Kasumi-1 (cell line): ENCODE results near the gene TOP2A.
"Not testable (repeated sequence)": the region's sequence is repeated elsewhere in the genome, so short reads cannot be mapped to it uniquely, and the experiment has no call there.

Experiments used
- DNase-seq, 2 experiments: peaks; one replicate each; lab custom pipeline; 2025; lab: John Stamatoyannopoulos, UW

TOP2A gene

GRCh38 chr17:40431231-40431602, 13.5 kb upstream of the TOP2A start:
- no peak for DNase-seq

DNA sequence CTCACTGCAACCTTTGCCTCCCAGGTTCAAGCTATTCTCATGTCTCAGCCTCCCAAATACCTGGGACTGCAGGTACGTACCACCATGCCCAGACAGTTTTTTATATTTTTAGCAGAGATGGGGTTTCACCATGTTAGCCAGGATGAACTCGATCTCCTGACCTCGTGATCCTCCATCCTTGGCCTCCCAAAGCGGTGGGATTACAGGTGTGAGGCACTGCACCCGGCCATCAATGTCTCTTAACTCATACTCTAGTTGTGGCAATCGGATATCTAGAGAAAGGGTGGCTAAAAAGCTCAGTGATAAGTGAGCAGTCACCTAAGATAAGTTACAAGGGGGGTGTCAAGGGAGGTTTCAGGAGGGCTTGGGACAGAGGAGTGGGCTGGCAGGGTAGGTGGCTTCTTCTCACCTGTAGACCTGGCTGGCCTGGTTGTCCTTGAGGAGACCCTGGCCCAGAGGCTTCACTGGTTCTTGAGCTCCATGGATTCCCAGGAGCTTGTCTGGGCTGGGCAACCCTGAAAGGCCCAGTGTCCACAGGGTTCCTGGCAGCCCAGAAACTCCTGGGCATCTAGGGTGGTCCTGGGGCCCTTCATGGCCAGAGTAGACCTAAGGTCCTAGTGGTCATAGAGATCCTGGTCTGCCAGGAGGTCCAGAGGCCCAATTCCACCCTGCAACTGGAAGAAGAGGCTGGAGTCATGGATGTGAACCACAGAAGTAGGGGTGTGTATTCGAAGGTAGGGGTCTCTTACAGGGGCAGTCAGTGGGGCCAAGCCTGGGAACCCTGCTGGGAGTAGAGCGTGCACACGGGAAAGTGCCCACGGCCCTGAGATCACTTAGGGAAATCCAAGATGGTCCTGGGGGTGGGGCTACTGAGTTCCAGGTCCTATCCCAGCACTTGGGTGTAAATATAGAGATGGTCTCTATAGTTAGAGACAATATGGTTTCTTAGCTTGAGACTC, 12.9 kb upstream of the TOP2A start:
- no peak for DNase-seq

GRCh38 chr17:40427002-40427491, 9.4 kb upstream of the TOP2A start:
- DNase-seq = no peak

DNA sequence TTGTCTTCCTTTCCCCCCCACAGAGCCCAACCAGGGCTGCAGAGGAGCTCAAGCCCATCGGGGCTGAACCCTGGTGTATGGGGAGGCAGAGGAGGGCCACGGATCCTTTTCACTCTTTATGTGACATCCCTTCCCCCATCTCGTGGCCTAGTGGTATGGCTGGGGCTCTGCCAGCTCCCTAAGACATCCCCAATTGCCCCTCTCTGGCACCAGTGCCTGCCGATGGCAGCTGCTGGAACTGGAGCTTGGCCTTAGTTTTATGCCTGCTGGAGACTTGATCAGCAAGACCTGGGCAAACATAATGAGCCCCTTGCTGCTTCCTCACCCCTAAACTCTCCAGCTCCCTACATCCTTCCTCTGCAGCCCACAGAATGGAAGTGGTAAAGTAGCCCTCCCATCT, 8.0 kb upstream of the TOP2A start:
- peak; percentile 45 to 50 for DNase-seq

GRCh38 chr17:40422990-40423633, 5.4 kb upstream of the TOP2A start:
- DNase-seq = peak; percentile 21 to 27

GRCh38 chr17:40419559-40420331, 2.0 kb upstream of the TOP2A start:
- DNase-seq = no peak

- DNase-seq = no peak
These were observed 671 bp upstream of the TOP2A start for GRCh38 chr17:40418428-40418706.

GRCh38 chr17:40417258-40417608, 463 bp downstream of the TOP2A start:
- peak; percentile 24 to 40 for DNase-seq

- no peak for DNase-seq
These were observed 1.0 kb downstream of the TOP2A start for GRCh38 chr17:40416671-40417070.

DNA sequence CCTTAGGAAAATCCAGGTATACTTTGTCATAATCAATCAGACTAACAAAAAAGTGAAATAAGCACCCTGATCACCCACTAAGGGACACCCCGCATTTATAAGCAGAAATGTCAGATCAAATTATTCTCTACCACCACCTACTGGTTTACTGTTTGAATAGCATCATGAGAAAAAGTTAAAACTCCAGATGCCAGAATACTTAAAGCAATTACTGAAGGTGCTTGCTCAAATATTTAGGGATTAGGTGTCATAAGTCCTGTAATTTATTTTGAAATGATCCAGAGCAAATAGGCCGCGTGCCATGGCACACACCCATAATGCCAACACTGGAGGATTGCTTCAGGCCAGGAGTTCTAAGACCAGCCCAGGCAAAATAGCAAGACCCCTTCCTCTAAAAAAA, 2.3 kb downstream of the TOP2A start:
- DNase-seq = peak; percentile 55 to 75

GRCh38 chr17:40414312-40414711, 3.4 kb downstream of the TOP2A start:
- not testable (repeated sequence) for DNase-seq

DNA sequence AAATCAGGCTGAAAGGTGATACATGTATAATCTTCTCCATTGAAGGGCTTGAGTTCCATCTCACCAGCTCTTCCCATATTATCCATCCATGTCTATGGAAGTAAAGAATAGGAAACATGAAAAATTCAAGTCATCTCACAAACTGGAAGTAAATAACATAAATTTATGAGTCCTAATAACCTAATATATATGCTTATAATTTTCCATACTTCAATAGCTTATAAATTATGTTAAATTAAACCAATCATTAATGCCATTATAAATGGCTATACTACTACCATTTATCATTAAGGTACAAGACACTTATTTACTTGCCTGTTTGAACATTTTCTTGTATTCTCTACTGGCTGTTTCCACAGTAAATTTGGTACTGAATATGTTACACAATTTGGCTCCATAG, 4.8 kb downstream of the TOP2A start:
- no peak for DNase-seq

- DNase-seq = no peak
These were observed 5.9 kb downstream of the TOP2A start for GRCh38 chr17:40411821-40412220.

DNA sequence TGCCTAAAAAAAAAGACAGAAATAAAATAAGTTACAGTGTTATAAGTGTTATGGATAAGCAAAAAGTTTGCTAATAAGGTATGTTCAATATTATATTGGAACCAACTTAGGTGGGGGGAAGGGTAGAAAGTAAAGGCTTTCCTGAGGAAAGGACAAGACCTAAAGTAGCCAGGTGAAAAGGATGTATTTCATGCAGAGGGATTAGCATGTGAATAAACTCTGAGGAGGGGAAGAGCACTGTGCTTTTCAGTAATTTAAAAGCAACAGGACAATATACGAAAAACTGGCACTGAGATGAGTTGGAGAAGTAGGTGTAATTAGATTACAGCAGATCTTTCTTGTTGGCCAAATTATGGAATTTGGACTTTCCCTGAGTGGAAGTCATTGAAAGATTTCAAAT, 7.6 kb downstream of the TOP2A start:
- no peak for DNase-seq

DNA sequence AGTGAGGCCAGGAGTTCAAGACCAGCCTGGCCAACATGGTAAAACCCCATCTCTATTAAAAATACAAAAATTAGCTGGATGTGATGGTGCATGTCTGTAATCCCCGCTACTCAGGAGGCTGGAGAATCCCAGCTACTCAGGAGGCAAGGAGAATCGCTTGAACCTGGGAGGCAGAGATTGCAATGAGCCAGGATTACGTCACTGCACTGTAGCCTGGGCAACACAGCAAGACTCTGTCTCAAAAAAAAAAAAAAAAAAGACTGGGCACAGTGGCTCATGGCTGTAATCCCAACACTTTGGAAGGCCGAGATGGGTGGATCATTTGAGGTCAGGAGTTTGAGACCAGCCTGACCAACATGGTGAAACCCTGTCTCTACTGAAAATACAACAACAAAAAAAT, 8.2 kb downstream of the TOP2A start:
- not testable (repeated sequence) for DNase-seq

- no peak for DNase-seq
These were observed 10.2 kb downstream of the TOP2A start for GRCh38 chr17:40407460-40407859.

DNA sequence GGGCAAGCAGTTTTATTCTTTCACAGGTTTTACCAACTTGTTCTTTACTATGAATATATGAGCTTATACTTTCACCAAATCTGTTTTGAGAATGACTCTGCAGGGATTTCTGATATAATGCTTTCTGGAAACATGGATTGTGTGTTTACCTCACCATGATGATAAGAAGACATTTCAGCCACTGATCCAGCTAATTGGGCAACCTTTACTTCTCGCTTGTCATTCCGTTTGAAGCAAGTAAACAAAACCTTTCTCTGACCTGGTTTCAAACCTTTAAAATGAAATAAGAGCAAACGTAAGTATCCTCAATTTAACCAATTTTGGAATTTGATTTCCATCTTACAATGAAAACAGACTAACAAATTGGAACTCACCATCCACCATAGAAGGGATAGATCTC, 13.7 kb downstream of the TOP2A start:
- no peak for DNase-seq

DNA sequence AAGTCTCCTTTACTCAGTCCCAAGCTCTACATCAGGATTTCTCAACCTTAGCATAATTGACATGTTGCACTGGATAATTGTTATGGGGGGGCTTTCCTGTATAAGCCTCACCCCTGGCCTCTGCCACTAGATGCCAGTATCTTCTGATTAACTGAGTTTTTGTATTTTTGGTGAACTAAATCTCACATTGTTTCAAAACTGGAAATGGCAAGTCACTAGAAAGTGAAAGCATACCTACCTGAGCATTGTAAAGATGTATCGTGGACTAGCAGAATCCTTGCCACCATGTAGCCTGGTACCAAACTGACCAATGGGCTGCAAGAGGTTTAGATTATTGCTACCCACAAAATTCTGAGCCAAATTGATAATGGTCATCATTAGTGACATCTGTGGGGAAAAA, 15.0 kb downstream of the TOP2A start:
- no peak for DNase-seq

GRCh38 chr17:40399185-40399584, 18.5 kb downstream of the TOP2A start:
- peak; percentile 47 to 74 for DNase-seq

GRCh38 chr17:40386555-40386954, 31.1 kb downstream of the TOP2A start:
- DNase-seq = not testable (repeated sequence)

- no peak for DNase-seq
These were observed 35.4 kb downstream of the TOP2A start for GRCh38 chr17:40382251-40382650.

DNA sequence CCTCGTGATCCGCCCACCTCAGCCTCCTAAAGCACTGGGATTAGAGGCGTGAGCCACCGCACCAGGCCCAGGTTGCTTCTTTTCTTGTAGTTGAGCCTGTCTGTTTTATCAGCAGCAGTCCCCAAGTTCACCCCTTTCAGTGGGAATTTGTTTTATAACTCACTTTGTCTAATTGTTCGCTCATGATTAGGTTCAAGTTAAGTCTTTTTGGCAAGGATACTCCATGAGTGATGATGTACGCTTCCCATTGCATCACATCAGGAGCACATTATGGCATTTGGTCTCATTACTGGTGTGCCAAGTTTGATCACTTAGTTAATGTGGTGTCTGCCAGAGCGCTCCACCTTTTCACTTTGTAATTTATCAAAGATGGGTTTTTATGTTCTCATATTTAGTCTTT, 38.7 kb downstream of the TOP2A start:
- DNase-seq = no peak

GRCh38 chr17:40377832-40378231, 39.9 kb downstream of the TOP2A start:
- DNase-seq = no peak
